ENCODE results near the gene DIPK1A.

The DIPK1A gene

DNA sequence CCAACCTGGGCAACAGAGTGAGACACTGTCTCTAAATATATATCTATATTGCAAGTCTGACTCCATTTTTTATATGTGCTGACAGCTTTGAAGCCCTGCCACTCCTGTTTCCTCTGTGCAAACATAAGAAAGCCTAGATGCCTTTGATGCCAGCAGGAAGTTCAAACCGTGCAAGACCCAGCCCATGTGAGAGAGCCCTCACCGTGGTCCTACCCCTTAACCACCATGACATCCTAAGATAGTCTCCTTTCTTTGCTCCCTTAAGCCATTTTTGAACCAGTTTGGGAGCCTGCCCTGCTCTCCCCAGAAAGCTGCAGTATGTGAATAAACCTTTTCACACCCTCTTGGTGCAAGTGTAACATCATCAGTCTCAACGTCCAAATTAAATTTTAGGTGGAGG is 3.7 kb upstream of the DIPK1A start:
- no peak overlapping the region for H3K4me3 ChIP-seq (ENCODE audit: low read depth, low read length)
- no peaks in the 10 kb centered on the region for H3K36me3 ChIP-seq (ENCODE audit: control insufficient read depth, insufficient read depth, low read length)
- peaks cover 16% of the 10 kb centered on the region for H3K4me1 ChIP-seq (ENCODE audit: control insufficient read depth, insufficient read depth, low read length)
- H3K27me3 ChIP-seq (ENCODE audit: control insufficient read depth, insufficient read depth, low read length): peaks cover 9% of the 10 kb centered on the region; the same call in 1 of the 2 replicates
- no peak overlapping the region for H3K27ac ChIP-seq (ENCODE audit: low read depth, low read length)
- H3K9ac ChIP-seq (ENCODE audit: low read depth, low read length): no peak overlapping the region
- H3K9me3 ChIP-seq (ENCODE audit: control insufficient read depth, insufficient read depth, low read length): no peaks in the 10 kb centered on the region

DNA sequence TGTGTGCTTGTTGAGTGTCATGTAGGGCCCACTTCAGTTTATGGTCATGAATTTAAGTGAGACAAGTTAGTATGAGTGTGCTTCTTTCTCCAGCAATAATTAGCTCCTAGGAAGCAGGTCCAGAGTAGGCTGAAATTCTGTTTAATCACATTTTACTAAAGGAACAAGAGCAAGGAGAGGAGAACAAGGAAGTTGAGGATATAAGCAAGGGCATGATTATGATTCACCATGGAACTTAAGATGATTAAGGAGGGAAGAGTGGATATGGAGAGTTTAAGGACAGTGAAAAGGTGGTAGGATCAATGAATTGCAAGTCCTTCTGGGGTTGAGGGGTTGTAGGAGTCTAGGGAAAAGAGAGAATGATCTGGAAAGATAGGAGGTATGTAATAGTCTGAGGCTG is 3.1 kb upstream of the DIPK1A start:
- H3K9me3 ChIP-seq (ENCODE audit: control insufficient read depth, insufficient read depth, low read length): no peaks in the 10 kb centered on the region
- peaks cover 16% of the 10 kb centered on the region for H3K4me1 ChIP-seq (ENCODE audit: control insufficient read depth, insufficient read depth, low read length)
- H3K4me3 ChIP-seq (ENCODE audit: low read depth, low read length): no peak overlapping the region
- peaks cover 11% of the 10 kb centered on the region; the same call in 1 of the 2 replicates for H3K27me3 ChIP-seq (ENCODE audit: control insufficient read depth, insufficient read depth, low read length)
- H3K9ac ChIP-seq (ENCODE audit: low read depth, low read length): no peak overlapping the region
- H3K27ac ChIP-seq (ENCODE audit: low read depth, low read length): no peak overlapping the region
- H3K36me3 ChIP-seq (ENCODE audit: control insufficient read depth, insufficient read depth, low read length): no peaks in the 10 kb centered on the region

DNA sequence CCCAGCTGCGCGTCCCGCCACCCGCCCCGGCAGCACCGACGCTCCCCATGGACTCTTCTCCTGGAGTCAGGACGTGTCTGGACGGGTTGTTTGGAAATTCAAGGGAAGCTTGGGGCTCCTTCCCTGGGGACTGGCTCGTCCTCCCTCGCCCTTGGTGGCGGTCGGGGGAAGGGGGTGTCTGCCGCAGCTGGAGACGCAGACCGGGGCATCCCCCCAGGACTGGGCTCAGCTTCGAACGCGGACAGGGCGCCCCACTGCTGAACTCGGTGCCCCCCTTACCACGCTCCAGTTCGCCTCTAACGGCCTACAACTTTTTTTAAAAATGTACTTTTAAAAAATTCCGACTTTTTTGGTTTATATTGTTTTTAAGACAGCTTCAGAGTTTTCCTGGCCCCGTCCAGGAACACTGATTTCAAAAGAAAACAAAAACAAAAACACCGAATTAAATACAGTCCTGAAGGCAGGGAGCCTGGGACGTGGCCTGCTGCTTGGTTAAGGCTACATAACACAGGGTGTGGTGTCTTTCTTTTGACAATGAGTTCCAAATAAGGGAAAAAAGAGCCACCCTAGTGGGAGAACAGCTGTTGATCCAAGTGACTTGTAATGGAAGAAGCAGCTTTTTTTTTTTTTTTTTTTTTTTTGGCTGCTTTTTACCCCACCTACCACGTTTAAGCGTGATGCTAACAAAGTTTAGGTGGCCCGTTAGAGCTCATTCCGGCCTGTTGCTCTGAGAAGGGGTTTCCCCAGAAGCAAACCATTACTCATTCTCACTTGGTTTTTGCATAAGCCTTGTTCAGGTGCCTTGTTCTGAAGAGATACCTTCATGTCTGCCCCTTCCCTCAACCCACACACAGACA is 862 bp upstream of the DIPK1A start:
- peak overlapping the region; percentile 90 for H3K4me3 ChIP-seq (ENCODE audit: low read depth, low read length)
- H3K27me3 ChIP-seq (ENCODE audit: control insufficient read depth, insufficient read depth, low read length): peaks cover 11% of the 10 kb centered on the region; the same call in 1 of the 2 replicates

GRCh38 chr1:92960395-92961130 is 699 bp downstream of the DIPK1A start:
- peaks cover 11% of the 10 kb centered on the region; the same call in 1 of the 2 replicates for H3K27me3 ChIP-seq (ENCODE audit: control insufficient read depth, insufficient read depth, low read length)
- peak overlapping the region; percentile 68 for H3K27ac ChIP-seq (ENCODE audit: low read depth, low read length)
- H3K4me3 ChIP-seq (ENCODE audit: low read depth, low read length): peak overlapping the region; percentile 90
- peak overlapping the region; percentile 57 for H3K9ac ChIP-seq (ENCODE audit: low read depth, low read length)
- H3K4me1 ChIP-seq (ENCODE audit: control insufficient read depth, insufficient read depth, low read length): peaks cover 16% of the 10 kb centered on the region
- no peaks in the 10 kb centered on the region for H3K9me3 ChIP-seq (ENCODE audit: control insufficient read depth, insufficient read depth, low read length)
- no peaks in the 10 kb centered on the region for H3K36me3 ChIP-seq (ENCODE audit: control insufficient read depth, insufficient read depth, low read length)

More for the DNA sequence above, 862 bp upstream of the DIPK1A start:
- Histone ChIP-seq H3K27ac (ENCODE audit: low read depth, low read length) (peak overlapping the region; percentile 87), H3K36me3 (ENCODE audit: control insufficient read depth, insufficient read depth, low read length) (no peaks in the 10 kb centered on the region), H3K9ac (ENCODE audit: low read depth, low read length) (peak overlapping the region; percentile 87), H3K9me3 (ENCODE audit: control insufficient read depth, insufficient read depth, low read length) (no peaks in the 10 kb centered on the region), H3K4me1 (ENCODE audit: control insufficient read depth, insufficient read depth, low read length) (peaks cover 16% of the 10 kb centered on the region)

- H3K36me3 ChIP-seq (ENCODE audit: control insufficient read depth, insufficient read depth, low read length): no peaks in the 10 kb centered on the region
- H3K4me1 ChIP-seq (ENCODE audit: control insufficient read depth, insufficient read depth, low read length): peaks cover 16% of the 10 kb centered on the region
- no peaks in the 10 kb centered on the region for H3K9me3 ChIP-seq (ENCODE audit: control insufficient read depth, insufficient read depth, low read length)
- H3K4me3 ChIP-seq (ENCODE audit: low read depth, low read length): no peak overlapping the region
- no peak overlapping the region for H3K27ac ChIP-seq (ENCODE audit: low read depth, low read length)
- H3K27me3 ChIP-seq (ENCODE audit: control insufficient read depth, insufficient read depth, low read length): 0 out of 2 replicates have a peak, but pooled peaks cover 7% of the 10 kb centered on the region
- H3K9ac ChIP-seq (ENCODE audit: low read depth, low read length): no peak overlapping the region
These were observed 2.9 kb downstream of the DIPK1A start for GRCh38 chr1:92958203-92958970.

DNA sequence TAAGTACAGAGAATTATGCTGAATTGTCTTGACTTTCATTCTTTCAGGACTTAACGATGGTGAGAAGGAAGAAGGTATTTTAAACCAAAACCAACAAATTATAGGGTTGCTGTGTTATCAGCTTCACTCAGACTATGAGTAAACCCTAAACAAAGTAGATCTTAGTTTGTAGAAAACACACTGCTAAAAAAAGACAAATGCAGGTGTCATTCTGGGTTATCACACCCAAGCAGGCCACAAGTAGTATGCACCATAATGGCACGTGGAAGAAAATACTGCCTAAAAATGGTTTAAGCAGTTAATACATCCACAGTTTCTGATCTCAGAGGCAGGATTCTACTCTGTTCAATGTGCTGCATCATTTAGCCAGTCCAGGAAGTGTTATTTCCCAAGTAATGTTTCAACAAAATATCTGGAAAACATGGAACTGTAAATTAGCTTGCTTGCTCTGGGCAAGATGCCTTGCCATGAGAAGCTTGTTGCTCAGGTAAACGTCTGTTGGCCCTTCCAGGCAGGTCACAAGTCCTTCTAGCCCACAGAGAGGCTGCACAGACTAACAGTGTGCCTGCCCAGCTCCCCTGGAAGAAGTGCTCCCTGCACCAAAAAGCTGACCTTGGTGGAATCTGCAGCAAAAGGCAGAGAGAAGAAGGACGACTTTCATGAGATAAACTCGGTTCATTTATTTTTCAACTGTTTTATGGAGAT is 4.1 kb downstream of the DIPK1A start:
- Histone ChIP-seq H3K4me1 (ENCODE audit: control insufficient read depth, insufficient read depth, low read length) (peaks cover 5% of the 10 kb centered on the region; the same call in 1 of the 2 replicates), H3K9me3 (ENCODE audit: control insufficient read depth, insufficient read depth, low read length) (no peaks in the 10 kb centered on the region), H3K36me3 (ENCODE audit: control insufficient read depth, insufficient read depth, low read length) (no peaks in the 10 kb centered on the region), H3K27ac (ENCODE audit: low read depth, low read length) (no peak overlapping the region), H3K4me3 (ENCODE audit: low read depth, low read length) (no peak overlapping the region), H3K9ac (ENCODE audit: low read depth, low read length) (no peak overlapping the region), H3K27me3 (ENCODE audit: control insufficient read depth, insufficient read depth, low read length) (0 out of 2 replicates have a peak, but pooled peaks cover 7% of the 10 kb centered on the region)

- H3K27ac ChIP-seq (ENCODE audit: low read depth, low read length): no peak overlapping the region
- H3K4me3 ChIP-seq (ENCODE audit: low read depth, low read length): no peak overlapping the region
- H3K36me3 ChIP-seq (ENCODE audit: control insufficient read depth, insufficient read depth, low read length): no peaks in the 10 kb centered on the region
- no peak overlapping the region for H3K9ac ChIP-seq (ENCODE audit: low read depth, low read length)
- H3K4me1 ChIP-seq (ENCODE audit: control insufficient read depth, insufficient read depth, low read length): peaks cover 6% of the 10 kb centered on the region; the same call in 1 of the 2 replicates
- H3K27me3 ChIP-seq (ENCODE audit: control insufficient read depth, insufficient read depth, low read length): 0 out of 2 replicates have a peak, but pooled peaks cover 7% of the 10 kb centered on the region
- no peaks in the 10 kb centered on the region for H3K9me3 ChIP-seq (ENCODE audit: control insufficient read depth, insufficient read depth, low read length)
These were observed 4.8 kb downstream of the DIPK1A start for GRCh38 chr1:92956254-92957029.

GRCh38 chr1:92953491-92953890 is 7.8 kb downstream of the DIPK1A start:
- no peaks in the 10 kb centered on the region for H3K27me3 ChIP-seq (ENCODE audit: control insufficient read depth, insufficient read depth, low read length)
- no peak overlapping the region for H3K27ac ChIP-seq (ENCODE audit: low read depth, low read length)
- H3K9ac ChIP-seq (ENCODE audit: low read depth, low read length): no peak overlapping the region
- no peaks in the 10 kb centered on the region for H3K36me3 ChIP-seq (ENCODE audit: control insufficient read depth, insufficient read depth, low read length)
- H3K4me3 ChIP-seq (ENCODE audit: low read depth, low read length): no peak overlapping the region
- no peaks in the 10 kb centered on the region for H3K9me3 ChIP-seq (ENCODE audit: control insufficient read depth, insufficient read depth, low read length)
- peaks cover 19% of the 10 kb centered on the region for H3K4me1 ChIP-seq (ENCODE audit: control insufficient read depth, insufficient read depth, low read length)

- Histone ChIP-seq H3K4me3 (ENCODE audit: low read depth, low read length) (no peak overlapping the region), H3K9me3 (ENCODE audit: control insufficient read depth, insufficient read depth, low read length) (no peaks in the 10 kb centered on the region), H3K36me3 (ENCODE audit: control insufficient read depth, insufficient read depth, low read length) (no peaks in the 10 kb centered on the region), H3K9ac (ENCODE audit: low read depth, low read length) (no peak overlapping the region), H3K27ac (ENCODE audit: low read depth, low read length) (no peak overlapping the region), H3K4me1 (ENCODE audit: control insufficient read depth, insufficient read depth, low read length) (peaks cover 19% of the 10 kb centered on the region), H3K27me3 (ENCODE audit: control insufficient read depth, insufficient read depth, low read length) (no peaks in the 10 kb centered on the region)
These were observed 8.5 kb downstream of the DIPK1A start for GRCh38 chr1:92952714-92953113.

Measured in HUES48 (cell line).